ENCODE measurements around the gene RNF121.
A peak's percentile ranks its signal among the peaks of the same experiment; 100 is the strongest.

RNF121 gene

GRCh38 chr11:71935338-71935925, 6.6 kb downstream of the RNF121 start:
- no peak for DNase-seq

DNA sequence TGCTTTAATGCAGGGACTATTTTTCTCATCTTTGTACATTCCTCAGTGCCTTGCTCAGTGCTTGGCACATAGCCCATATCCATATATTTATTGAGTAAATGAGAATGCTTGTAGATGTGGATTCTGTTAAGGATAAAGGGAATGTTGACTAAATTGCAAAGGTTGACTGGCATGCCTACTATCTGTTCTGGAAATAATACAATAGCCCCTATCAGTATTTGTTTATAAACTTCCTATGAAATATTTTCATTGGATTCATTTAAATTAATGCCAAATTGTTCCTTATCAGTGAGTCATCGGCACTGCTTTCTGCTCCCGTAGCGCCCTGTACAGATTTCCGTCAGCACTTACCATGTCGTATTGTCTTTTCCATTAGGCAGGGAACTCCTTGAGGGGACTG, 8.0 kb downstream of the RNF121 start:
- DNase-seq = no peak

DNA sequence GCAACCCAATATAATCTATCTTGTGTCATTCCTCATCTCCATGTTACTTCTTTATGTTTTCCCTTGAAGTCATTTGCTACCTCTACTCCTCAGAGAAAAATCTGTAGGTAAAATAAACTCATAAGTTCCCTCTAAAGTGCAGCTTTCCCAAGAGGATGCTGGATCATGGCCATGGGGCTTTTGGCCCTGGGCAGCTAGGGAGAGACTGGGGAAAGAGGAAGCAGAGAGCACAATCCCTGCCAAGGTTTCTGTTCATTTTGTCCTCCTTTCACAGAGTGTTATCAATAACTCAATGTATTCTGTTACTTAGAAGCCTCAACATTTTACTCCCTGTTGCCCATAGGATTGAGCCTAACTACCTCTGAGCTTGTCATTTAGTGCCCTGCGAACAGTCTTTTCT, 9.0 kb downstream of the RNF121 start:
- no peak for DNase-seq

DNA sequence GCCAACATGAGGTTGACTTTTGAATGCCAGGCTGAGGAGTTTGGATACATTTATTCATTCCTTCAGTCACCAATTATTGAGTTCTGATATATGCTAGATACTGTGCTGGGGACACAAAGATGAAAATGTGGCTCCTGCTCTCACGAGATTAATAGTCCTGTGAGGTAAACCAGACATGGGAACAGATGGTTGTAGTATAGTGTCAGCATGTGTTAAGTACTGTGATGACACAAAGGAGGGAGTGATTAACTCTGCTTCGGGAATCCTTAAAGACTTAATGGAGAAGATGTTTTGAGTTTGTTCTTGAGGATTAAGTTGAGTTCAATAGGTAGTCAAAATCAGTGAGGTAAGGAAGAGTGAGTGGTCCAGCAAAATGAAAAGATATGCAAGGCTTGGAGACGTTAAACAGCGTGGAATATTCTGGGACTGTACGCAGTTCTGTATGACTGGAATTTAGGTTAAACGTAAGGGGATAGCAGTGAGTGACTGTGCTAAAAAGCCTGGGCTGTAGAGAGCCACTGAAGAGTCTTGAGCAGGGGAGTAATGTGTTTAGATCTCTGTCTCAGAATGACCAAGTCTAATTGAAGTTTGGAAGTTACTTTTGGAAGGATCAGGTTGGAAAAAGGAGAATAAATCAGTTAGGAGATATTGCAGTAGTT, 11.8 kb downstream of the RNF121 start:
- no peak for DNase-seq

- DNase-seq = peak; percentile 17
These were observed 17.3 kb downstream of the RNF121 start for GRCh38 chr11:71946144-71946571.

DNA sequence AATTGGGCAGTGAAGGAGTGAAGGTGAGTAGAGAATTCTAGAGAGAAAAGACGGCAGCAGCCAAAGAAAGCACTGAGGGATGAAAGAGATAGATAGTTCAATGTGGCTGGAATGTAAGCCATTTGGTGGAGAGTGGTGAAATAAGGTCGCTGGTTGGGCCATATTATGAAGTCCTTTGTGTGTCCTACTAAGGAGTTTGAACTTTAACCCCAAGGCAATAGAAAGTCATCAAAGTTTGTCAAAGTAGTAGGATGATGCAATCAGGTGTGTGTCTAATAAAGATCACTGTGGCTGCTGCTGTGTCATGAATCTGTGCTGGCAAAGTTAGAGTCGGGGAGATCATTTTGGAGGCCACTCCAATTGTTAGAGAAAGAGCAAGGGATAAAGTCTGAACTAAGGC, 18.7 kb downstream of the RNF121 start:
- no peak for DNase-seq

DNA sequence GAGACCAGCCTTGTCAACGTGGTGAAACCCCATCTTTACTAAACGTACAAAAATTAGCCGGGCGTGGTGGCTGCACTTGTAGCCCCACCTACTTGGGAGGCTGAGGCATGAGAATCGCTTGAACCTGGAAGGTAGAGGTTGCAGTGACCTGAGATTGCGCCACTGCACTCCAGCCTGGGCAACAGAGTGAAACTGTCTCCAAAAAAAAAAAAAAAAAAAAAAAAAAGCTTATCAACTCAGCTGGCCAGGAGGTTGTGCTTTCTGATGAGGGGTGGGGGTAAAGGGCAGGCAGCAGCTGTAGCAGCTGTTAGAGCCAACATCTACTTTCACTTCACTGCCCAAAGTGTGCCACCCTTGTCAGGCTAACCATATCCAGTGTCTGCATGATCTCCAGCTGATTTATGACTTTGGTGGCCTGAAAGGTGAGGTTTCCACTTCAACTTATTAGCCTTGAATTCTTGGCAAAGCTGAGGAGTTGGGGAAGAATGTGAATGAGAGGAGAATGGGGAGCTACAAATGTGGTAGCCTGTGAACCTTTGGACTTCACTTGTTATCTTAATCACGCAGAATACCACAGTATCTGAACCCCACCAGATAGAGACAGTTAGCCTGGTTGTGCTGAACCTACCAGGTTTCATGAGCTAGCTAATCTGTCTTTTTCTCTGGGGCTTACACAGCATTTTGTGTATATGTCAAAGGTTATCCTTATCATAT, 19.6 kb downstream of the RNF121 start:
- no peak for DNase-seq

DNA sequence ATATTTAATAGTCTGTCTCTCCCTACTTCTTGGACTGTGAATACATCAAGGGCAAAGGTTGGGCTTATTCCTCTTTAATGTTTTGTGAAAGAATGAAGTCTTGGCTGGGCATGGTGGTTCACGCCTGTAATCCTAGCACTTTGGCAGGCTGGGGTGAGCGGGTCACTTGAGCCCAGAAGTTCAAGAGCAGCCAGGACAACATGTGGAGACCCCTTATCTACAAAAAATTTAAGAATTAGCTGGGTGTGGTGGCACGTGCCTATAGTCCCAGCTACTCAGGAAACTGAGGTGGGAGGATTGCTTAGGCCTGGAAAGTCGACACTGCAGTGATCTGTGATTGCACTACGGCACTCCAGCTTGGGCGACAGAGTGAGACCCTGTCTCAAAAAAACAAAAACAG, 20.2 kb downstream of the RNF121 start:
- DNase-seq = no peak

- DNase-seq = no peak
These were observed 23.0 kb downstream of the RNF121 start for GRCh38 chr11:71951741-71952310.

DNA sequence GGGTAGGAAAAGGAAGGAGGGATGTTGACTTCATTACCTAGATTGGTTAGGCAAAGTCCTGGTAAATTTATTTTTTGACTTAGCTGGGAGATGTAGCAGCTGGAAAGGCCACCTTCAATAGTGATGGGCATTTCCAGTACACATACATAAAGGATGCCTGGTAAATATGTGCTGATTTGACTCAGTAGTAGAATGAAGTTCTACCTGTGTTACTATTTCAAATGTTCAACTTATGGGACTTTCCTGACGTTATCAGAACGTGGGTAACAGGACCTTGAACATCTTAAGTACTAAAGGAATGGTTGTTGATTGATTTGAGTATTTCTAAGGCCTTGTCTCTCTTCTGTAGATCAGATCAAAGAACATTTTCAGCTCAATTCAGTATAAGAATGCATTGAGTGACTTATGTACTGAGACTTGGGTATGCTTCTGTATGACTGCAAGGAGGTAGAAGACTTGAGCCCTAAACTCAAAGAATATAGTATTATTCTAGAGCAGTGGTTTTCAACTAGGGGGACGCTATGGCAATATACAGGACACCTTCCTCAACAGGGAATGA, 27.1 kb downstream of the RNF121 start:
- no peak for DNase-seq

- no peak for DNase-seq
These were observed 33.7 kb downstream of the RNF121 start for GRCh38 chr11:71962428-71963038.

- no peak for DNase-seq
These were observed 34.6 kb downstream of the RNF121 start for GRCh38 chr11:71963468-71963867.

DNA sequence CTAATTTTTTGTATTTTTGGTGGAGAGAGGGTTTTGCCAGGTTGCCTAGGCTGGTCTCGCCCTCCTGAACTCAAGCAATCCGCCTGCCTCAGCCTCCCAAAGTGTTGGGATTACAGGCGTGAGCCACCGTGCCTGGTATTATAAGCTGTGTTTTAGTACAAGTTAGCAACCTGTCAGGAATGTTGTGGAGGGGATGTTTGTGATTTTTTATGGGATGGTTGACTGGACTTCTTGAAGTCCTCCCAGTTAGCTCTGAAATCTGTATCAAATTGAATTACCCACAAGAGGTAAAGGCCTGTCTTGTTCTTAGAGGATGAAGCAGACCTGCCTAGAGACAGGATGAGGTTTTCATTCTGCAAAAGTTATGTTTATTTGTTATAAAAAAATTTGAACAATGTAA, 35.8 kb downstream of the RNF121 start:
- no peak for DNase-seq

DNA sequence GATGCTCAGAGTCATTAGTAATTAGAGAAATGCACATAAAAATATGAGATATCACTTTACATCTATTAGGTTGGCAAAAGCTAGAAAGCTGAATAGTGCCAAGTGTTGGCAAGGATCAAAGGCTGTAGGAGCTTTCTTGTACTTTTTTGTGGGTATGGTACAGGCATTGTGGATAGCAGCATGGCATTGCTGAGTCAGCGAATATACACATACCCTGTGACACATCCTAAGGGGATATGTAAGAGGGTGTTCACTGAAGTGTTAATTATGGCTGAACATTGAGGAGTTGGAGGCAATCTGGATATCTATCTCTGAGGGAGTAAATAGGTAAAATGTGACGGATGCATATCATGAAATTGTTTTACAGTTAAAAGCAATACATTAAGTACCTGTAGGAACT, 42.8 kb downstream of the RNF121 start:
- DNase-seq = no peak

DNA sequence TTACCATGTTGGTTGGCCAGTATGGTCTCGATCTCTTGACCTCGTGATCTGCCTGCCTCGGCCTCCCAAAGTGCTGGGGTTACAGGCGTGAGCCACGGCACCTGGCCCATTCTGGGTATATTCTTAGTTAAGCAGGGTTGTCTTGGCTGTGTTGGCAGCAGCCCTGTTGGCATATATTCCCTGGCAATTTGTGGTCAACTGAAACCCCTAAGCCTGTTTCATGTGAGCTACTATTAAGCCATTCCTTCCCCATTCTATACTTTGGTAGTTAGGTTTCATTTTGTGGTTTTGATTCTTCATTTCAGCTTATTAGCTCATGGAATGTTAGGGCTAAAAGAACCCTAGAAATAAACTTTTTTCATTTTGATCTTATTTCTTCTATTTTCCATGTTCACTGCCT, 47.7 kb downstream of the RNF121 start:
- DNase-seq = no peak

GRCh38 chr11:71977090-71977489, 48.2 kb downstream of the RNF121 start:
- DNase-seq = no peak

- peak; percentile 62 for DNase-seq
These were observed 49.0 kb downstream of the RNF121 start for GRCh38 chr11:71977743-71978418.

GRCh38 chr11:71979094-71979493, 50.2 kb downstream of the RNF121 start:
- DNase-seq = no peak

DNA sequence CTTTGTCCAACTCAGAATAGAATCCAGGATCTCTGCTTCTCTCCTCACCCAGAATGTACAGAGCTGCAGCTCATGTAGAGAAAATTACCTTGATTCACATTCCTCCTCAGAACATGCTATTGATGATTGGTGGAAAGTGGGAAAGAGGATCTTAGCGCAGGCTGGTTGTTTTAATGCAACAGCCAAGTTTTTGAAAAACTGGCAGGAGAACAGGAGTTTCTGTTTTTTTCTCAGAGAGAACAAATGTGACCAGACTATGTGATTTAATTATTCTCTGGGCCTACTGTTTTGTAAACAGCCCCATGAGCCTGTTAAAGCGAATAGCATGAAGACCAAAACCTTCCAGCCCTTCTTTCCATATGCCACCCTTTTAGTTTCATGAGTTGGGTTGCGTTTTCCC, 50.8 kb downstream of the RNF121 start:
- no peak for DNase-seq

DNA sequence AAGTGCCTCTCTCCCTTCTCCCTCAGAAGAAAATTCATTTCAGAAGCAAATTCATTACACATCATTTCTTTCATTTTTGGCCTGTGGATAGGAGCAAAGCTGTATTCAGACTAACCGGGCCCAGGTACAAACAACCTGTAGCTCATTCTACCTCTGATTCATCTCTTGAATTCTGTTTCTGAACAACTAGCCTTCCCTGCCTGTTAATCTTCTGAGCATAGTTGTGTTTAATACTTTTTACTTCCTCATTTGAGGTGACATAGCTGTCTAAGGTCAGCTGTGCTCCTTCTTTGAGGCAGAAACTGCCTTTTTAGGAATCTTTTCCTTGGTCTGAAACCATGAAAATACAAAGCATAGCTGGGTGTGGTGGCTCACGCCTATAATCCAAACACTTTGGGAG, 57.3 kb downstream of the RNF121 start:
- DNase-seq = no peak

DNA sequence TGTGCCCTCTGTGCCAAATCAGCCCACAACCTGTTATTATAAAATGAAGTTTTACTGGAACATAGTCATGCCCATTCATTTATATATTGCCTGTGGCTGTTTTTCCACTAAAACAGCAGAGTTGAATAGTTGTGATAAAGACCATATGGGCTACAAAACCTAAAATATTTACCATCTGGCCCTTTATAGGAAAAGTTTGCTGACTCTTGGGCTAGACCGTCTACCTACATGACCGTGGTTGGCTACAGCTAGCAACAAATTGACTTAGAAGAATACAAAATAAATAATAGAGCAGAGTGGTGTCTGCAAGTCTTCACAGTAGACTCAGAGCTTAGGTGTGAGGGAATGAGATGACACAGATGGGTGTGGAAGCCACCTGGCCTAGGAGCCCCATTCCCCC, 58.7 kb downstream of the RNF121 start:
- DNase-seq = no peak

- DNase-seq = no peak
These were observed 59.2 kb downstream of the RNF121 start for GRCh38 chr11:71988050-71988449.

- DNase-seq = no peak
These were observed 61.9 kb downstream of the RNF121 start for GRCh38 chr11:71990701-71991100.
